T-helper 22 cell (primary cell): Measurements from ENCODE around the gene SLC4A2.

ENCODE experiments used
- DNase-seq: peaks from one replicate; pipeline ENCODE4 v3.0.0-alpha.2; 2020; ENCODE audit warnings: low read depth

Gene SLC4A2

DNA sequence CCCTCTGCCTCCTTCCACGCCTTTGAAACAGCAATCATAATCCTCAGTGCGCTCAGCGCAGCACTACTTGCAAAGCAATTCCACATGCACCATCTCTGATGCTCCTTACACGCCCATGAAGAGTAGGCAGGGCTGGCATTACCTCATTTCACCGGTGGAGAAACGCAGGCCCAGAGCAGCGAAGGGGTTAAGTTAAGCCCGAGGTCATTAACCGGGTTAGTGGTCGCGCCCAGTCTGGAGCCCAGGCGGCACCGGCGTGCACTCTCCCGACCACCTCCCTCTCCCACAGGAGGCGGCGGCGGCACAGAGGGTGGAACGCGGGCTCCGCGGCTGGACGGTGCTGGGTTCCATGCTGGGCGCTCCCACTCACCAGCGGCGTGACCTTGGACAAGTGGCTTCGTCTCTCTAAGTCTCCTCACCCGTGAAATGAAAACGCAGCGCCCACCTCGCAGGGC lies 20.7 kb downstream of the SLC4A2 start:
- no peak for DNase-seq

DNA sequence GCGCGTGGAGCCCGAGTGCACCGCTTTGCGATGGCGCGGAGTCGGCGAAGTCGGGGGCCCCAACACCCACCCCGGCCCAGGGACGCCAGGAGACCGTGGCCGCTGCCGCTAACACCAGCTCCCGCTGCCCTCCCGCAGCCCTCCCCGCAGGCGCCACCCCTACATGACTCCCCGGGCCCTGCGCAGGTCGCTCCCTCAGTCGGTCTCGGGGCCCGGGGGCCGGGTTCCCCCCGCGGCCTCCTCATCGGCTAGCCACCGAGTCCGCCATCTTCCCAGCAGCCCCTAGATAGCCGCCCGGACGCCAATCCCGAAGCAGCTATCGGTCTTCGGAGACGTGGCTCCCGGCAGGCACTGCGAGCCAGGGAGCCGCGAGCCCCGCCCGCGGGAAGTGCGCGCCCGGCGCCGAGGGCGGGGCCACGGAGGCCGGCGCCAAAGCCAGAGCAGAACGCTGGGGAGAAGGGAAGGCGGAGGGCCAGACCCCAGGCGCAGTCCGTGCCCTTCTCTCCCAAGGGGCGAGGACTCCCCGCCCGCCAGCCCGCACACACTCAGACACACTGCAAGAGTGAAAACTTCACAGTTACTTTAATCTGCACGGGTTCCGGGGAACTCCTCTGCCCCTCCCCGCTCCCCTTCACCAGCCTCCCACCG lies 21.3 kb downstream of the SLC4A2 start, which contains the start of gene FASTK:
TSS of gene FASTK (minus strand) at position 288 of the 648 bp plus-strand sequence. CDS start at position 245, 43 bp downstream.
- peak; percentile 86 for DNase-seq

DNA sequence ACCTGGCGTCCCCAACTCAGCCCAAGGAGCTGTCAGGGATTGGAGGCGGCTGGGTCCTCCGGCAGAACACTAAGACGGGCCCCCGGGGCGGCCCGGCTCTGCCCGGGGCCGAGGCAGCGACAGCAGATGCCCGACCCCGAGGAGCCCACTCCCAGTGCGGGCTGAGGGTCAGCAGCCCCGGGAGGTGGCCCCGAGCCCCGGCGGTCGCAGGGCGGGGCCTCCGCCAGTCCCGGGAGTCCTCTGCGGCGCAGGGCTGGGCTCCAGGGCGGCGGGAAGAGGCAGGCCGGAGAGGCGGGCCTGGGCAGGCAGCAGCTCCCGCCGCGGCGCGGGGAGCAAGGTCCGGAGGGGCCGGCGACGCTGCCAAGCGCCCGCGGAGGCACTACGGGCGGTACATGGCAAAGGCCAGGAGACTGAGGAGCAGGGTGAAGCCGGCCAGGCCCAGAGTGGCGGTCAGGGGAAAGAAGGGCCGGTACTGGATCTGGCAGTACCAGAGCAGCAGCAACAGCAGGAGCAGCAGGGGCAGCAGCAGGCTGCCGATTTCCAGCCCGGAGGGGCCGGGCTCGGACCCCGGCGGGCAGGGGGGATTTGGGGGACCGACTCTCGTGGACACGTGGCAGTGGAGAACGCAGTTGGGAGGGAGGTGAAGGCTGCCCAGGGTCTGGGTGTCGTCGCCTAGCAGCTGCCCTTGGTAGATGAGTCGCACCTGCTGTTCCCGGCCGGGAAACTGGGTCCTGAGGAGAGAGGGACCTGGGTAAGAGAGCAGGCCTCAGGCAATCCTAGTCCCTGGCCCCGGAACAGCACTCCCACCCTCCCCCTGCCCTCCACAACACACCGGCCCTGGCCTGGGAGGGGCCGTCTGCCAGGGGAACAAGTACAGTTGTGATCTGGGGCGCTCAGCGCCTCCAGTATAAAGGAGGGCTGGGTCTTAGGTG lies 22.0 kb downstream of the SLC4A2 start:
- DNase-seq = no peak

DNA sequence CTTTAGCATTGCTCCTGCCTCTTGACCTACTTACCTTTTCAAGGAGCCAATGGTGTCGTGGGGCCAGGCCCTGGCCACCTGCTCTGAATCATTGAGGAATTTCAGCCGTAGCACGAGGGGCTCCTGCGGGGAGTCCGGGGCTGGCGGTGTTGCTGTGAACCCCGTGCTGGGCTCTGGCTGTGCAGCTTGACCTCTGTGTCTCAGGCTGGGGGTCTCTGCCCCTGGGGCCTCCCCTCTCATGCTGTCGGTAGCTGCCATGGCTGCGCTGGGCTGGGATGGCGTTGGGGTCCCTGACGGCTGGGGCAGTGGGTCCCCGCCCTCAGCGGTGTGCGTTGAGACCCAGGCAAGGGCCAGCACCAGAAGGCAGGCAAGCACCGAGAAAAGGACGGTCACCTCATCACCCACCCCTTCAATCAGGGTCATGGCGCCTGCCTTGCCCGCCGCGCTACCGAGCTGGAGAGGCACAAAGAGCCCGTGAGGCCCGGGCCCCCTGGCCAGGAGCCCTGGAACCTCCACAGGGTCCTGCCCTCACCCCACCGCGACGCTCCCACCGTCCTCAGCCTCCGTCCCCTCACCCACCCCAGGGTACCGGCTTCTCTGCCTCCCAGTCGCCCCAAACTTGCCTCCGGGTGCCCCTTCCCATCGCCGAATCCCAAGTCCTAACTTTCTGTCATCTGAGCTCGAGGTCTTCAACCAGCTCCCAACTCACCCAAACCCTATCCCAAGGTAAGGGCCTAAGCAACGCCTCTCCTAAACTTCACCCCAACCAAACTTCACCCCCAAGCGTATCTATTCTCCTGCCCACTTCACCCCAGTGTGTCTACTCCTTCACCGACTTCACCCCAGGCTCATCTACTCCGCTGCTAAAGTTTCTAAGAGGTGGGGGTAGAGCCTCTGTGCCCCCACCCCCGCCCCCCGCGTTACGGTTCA lies 23.0 kb downstream of the SLC4A2 start:
- DNase-seq = no peak

DNA sequence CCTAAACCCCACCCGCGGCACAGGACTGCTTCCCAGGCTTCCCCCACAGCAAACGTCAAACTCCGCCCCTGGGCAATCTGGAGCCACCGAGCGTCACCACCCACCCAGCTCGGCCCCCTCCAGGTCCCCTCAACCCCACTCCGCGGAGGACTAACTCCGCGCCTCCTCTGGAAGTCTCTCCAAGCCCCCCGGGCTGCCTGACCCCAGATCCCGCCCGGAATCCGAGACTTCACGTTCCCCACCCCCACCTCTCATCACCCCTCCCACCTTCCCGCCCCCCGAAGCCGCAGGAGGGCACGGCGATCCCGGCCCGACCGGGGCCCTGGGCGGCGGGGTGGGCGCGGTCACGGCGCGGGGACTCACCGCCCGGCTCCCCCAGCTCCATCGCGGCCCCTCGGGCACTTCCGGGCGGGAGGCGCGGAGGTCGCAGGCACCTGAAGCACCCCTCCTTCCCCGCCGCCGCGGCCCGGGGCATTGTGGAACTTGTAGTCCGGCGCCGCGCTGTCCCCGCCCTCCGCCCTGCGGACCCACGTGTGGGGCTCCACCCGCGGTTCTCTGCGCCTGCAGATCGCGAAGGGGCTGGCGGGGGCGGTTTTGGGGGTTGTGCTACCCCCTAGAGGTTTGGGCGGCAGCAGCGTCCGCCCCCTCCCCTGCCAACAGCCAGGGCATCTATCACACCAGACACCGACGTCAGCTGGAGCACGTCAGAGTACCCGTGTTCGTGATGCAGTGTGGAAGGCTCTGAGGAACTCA lies 23.9 kb downstream of the SLC4A2 start, which contains the start of gene TMUB1:
TSS of gene TMUB1 (minus strand) at position 423 of the 753 bp plus-strand sequence. CDS start 930 bp downstream, outside the sequence.
- DNase-seq = peak; percentile 92

DNA sequence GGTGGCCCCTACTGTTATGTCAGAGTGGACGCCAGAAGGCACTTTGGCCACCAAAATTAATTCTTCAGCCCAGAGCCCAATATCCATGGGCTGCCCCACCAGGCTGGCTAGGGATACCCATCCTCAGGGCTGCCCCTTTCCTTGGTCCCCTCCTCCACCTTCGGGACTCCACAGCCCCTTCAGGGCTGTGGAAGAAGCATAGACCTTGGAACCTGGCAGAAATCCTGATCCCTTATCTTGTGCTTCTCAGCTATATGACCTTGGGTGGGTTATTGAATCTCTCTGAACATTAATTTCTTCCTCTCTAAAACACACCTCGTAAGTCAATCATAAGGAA lies 24.4 kb downstream of the SLC4A2 start:
- no peak for DNase-seq

DNA sequence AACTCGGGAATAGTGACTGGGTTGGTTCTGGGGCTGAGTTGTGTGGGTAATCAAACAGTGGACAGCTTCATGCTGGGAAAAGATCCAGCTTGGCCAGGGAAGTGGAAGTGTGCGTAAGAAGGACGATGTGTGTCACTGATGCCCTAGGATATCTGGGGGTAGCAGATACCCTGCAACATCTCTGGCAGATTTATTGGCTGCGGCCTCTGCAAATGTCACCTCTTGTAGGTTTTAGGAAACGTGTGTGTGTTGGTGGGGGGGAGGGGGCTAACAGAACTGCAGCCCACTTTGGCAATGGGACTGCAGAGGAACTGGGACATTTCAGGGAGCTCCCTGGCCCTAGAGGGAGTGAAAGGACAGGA lies 25.9 kb downstream of the SLC4A2 start:
- no peak for DNase-seq

DNA sequence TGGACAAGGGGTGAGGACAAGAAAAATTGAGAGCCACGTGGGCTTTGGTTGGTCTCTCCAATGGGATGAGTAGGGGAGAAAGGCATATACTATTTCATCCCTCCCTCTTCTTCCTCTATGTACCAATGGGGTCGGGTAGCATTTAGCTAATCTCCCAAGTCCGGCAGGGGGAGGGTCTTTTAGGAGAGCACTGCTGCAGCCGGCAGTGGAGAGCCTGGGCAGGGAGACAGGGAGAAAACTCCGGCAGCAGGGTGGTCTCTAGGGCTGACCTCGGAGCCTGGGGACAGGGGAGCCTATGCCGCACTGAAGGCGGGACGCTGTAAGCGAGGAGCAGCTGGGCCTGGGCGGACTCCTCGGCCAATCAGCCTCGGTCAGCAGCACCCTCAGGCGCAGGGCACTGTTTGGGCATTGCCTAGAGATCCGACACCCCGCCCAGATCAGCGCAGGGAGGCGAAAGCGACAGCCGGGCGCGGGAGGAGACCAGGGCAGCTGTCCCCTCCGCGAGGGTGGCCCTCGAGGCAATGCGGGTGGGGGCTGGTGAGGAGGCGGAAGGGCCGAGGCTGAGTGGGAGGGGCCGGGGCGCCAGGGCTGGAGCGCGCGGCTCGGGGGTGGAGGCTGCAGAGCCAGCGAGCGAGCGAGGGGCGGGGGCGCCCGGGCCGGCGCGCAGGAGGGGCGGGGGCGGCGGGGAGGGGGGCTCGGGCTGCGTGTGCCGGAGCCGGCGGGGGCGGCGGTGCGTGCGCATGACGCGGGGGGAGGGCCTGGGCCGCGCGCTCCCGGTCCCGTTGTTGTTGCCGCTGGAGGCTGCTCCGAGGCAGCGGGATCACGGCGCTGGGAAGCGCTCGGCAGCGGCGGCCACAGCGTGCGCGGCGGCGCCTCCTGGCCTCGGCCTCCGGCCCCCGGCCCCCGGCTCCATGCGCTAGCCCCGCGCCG lies 26.6 kb downstream of the SLC4A2 start, which contains the start of gene AGAP3:
TSS of gene AGAP3 (plus strand) at position 785 of the 930 bp plus-strand sequence. CDS start 267 bp downstream, outside the sequence.
- peak; percentile 58 for DNase-seq

DNA sequence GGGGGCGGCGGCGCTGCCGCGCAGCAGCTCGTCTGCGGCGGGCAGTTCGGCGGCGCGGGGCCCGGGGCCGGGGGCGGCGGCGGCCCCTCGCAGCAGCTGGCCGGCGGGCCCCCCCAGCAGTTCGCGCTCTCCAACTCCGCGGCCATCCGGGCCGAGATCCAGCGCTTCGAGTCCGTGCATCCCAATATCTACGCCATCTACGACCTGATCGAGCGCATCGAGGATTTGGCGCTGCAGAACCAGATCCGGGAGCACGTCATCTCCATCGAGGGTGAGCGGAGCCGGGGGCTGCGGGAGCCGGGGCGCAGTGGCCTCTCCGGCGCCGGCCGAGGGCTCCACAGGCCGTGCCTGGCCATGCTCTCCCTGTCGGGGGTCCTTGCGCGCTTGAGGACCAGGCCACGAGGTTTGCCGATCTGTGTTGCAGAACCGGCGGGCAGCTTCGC lies 27.4 kb downstream of the SLC4A2 start:
- DNase-seq = no peak

DNA sequence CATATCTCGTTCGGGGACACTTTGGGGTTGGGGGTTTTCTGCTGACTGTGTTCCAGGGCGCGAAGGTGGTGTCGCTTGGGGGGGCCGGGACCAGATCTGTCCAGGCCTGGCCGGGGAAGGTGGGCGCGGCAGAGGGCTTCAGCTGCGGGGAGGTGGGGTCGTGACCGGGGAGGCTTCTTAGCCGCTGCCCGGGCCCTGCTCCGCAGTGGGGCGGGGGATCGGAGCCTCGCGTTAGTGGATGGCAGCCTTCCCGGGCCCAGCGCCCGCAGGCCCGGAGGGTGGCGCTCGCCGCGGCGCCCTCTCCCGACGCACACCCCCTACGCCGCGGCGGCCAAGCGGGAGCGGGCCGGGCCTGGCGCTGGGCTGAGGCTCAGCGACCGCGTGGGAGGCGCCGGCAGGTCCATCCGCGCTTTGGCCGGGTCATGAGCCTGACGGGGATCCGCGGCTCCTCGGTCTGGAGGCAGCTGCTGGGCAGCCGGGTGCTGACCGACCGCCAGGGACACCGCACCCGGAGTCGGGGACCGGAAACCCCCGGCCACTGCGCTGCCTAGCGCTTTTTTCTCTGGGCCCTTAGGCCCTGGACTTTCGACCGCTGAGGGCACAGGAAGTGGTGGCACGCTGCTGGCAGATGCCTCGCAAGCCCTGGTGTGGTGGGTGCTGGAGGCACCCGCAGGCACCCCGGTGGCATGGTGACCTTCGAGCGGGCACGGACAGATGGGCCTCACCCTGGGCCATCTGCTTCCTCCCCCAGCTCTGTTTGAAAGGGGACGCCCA lies 28.0 kb downstream of the SLC4A2 start:
- DNase-seq = no peak

DNA sequence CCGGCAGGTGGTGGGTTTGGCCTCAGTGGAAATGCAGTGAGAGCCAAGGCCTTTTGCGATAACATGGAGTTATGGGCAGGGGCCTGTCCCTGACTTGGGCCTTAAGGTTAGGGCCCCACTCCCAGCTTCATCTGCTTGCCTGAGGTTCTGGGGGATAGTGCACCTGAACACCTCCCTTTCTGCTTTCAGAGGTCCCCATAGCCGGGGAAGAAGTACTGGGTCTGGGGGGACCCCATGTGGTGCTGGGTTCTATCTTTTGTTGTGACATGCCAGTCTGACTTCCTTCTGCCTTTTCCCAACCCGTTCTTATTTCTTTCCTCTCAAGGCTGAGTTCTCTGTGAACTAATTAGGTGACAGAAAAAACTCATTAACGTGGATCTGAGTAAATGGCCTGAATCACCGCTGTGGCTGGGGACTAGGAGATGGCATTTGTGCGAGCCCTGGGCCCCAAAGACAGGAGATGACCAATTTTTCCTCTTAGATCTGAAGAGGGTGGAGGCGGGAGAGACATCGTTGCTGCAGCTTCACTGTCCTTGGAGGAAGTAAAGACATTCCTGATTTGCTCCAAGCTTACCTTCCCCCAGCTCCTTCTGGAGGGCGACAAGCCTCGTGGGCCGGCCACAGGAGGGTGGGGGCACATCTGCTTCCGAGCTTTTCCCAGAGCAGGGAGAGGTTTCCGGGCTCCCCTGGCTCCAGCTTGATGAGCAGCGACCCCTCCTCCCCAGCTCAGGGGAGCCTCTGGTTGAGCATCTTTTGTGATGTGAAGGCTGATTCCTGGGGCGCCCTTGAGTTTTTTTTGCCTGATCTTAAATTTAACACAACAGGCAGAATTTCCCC lies 28.8 kb downstream of the SLC4A2 start:
- no peak for DNase-seq

DNA sequence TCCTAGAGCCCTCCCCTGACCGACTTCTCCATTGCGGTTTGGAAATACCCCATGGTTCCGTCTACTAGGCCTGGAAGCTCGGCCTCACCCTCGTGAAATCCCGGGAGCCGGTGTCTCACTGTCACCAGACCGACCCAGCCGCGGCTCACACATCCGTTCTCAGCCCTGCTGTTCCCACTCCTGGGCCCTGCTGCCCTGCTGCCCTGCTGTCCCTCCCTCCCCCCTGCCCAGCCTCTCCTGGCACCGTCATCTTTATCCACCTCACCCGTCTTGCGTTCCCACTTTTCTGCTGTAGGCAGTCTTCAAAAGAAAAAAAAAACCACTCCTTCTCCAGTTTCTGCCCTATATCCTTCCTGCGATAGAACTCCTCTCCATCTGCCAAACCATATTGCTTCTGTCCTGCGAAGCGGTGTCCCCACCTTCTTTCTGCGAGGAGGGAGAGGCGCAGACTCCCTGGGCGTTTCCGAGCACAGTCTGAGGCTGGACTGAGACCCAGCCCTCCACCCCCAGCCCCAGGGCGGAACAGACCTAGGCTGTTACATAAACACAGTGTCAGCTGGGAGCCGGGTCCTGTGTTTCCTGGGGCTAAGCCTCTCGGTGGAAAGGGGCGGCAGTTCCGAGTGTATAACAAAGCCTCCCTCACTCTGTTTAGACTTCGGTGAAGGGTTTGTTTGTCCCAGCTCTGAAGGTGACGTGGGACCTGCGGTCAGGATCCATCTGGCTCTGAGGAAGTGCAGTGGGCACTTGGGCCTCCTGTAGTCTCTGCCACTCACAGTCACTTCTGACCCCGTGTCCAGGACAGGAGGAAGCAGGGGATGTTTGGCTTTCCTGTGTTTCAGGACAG lies 29.7 kb downstream of the SLC4A2 start:
- DNase-seq = no peak

DNA sequence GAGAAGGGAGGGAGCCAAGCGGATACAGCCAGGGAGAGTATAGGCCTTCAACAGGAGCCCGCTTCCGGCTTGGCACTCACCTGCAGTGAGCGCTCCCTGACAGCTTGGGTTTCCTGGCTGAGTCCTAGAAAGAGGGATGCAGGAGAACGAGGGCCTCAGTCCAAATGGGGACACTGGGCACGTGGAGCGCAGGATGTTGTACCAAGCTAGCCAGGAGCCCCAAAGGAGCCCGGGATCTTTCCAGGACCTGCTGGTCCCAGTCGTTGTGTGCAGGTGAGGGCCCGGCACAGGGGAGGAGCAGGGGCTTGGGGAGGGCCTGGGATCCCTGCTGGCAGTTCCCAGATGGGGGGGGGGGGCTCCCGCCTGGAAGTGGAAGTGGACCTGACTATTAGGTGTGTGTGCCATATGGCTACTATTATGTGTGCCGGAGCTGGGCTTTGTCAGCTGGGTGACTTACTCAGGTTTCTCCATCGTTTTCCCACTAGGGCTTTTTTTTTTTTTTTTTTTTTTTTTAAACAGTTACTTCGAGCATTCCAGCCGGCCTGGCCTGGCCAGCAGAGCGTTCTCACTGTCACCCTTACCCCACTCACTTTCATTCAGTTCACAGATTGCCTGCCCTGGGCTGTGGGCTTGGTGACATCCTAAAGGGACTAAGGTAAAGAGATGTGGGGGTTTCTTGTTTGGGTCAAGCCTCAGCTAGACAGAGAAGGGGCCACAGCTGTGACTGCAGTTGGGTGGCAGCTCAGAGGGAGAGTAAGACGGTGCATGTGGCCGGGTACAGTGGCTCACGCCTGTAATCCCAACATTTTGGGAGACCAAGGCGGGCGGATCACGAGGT lies 30.7 kb downstream of the SLC4A2 start:
- no peak for DNase-seq

DNA sequence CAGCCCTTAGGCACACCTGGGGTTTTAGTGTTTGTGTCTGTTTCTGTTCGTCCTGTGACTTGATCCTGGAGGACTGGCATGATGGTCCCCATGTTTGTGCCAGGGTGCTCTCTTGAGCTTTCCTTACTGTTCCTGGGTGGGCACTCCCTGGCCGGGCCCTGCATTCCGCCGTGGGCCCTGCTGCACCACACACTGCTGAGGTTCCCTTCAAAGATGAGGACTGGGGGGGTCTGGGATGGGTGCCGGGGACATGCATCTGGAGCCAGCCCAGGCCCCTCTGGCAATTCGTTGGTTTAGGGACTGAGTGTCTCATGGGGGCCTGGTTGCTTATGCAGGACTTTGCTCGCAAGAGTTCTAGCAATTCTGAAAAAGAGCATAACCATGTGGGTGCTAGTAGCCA lies 31.6 kb downstream of the SLC4A2 start:
- DNase-seq = no peak

DNA sequence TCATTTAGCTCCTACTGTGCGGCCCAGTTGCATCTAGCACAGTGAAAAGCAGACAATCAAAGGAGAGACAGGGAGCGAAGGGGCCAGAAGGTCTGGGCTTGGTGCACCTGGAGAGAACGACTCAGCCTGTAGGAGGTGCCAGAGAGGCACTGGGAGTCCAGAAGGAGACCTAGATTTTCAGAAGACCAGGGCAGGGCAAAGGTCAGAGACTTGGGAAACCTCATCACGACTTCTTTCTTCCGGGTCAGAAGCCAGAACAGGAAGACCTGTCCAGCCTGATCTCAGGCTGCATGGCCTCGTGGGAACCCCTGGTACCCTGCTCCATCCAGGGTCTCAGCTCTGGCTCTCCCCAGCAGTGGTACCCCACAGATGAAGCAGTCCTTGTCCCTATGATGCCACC lies 32.0 kb downstream of the SLC4A2 start:
- no peak for DNase-seq

DNA sequence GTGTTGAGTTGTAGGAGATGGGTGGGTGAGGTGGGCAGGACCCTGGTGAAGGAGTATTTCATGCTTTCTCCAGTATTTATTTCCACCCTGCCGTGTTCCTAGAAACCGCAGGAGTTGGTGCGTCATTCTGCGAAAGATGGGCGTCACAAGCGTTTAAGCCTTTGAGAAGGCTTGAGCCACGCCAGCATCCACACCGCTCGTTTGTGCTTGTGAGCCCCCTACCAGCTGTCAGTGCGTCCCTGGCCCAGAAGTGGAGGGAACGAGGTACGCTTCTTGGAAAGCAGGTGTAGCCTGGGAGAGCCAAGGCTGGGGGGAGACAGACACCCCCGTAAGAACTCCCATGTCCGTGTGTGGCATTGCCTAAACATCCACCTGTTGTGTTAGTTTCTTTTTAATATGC lies 32.6 kb downstream of the SLC4A2 start:
- no peak for DNase-seq
